SK-N-SH (cell line): ENCODE results near the gene BCAM. TPM values are rescaled to one million over a fixed set of nuclear protein-coding genes. Genes with fewer than 3 reads are reported as not detected.

Source experiments
- CTCF ChIA-PET: fragments of 300-600, 350-600 bp; formaldehyde crosslinking; extraction: SDS; loops from one replicate; lab custom pipeline; 2021; lab: Yijun Ruan, JAX
- POLR2A ChIA-PET: fragments of 350-600 bp; sonication (Branson Sonifier 250); formaldehyde crosslinking; extraction: SDS; loops from one replicate; lab custom pipeline; 2020; ENCODE audit warnings: antibody characterized with exemption, inconsistent platforms; lab: Yijun Ruan, JAX
- DNase-seq: peaks from one replicate; pipeline ENCODE4 v3.0.0; 2012
- H2AFZ ChIP-seq: fragments of 200-600 bp; sonication (generic); 2 replicates; pipeline ENCODE4 v1.8.1; 2016; ENCODE audit warnings: antibody characterized with exemption, mild to moderate bottlenecking, low read depth
- H3F3A ChIP-seq: fragments of 200-600 bp; sonication (generic); replicated peaks from 2 replicates; pipeline ENCODE3; 2016; ENCODE audit warnings: antibody characterized with exemption, mild to moderate bottlenecking; ENCODE audit not compliant: insufficient read depth
- H3K27ac ChIP-seq, 2 experiments: fragments of 200-500 bp in 1 of 2; fragments of 200-600 bp in 1 of 2; sonication (Bioruptor generic) in 1 of 2; sonication (generic), shearing (Covaris generic) in 1 of 2; 2 replicates each; pipeline versions ENCODE4 v1.5.1 to v1.6.1; 2014 to 2016; ENCODE audit warnings: low read depth in 2 of 2, inconsistent platforms in 1 of 2, low read length in 1 of 2, mild to moderate bottlenecking in 1 of 2, mixed read lengths in 1 of 2
- H3K27me3 ChIP-seq: fragments of 200-600 bp; sonication (generic), shearing (Covaris generic); 2 replicates; pipeline ENCODE4 v1.6.1; 2016; ENCODE audit warnings: mixed run types; ENCODE audit not compliant: insufficient read depth
- H3K36me3 ChIP-seq, 2 experiments: fragments of 200-500 bp in 1 of 2; fragments of 200-600 bp in 1 of 2; sonication (Bioruptor generic) in 1 of 2; sonication (generic) in 1 of 2; replicated peaks in 1 of 2; 2 replicates each; pipeline versions ENCODE3 to v1.5.1; 2014 to 2016; ENCODE audit warnings: low read length in 1 of 2, mild to moderate bottlenecking in 1 of 2; ENCODE audit not compliant: insufficient read depth in 2 of 2, control insufficient read depth in 1 of 2
- H3K4me1 ChIP-seq, 2 experiments: fragments of 200-500 bp in 1 of 2; fragments of 200-600 bp in 1 of 2; sonication (Bioruptor generic) in 1 of 2; sonication (generic), shearing (Covaris generic) in 1 of 2; 2 replicates each; pipeline versions ENCODE4 v1.5.1 to v1.6.1; 2014 to 2016; ENCODE audit warnings: low read depth in 1 of 2, low read length in 1 of 2, mixed run types in 1 of 2; ENCODE audit not compliant: insufficient read depth in 2 of 2, control insufficient read depth in 1 of 2
- H3K4me2 ChIP-seq: fragments of 200-600 bp; sonication (generic), shearing (Covaris generic); 2 replicates; pipeline ENCODE4 v1.6.1; 2017; ENCODE audit warnings: mixed run types
- H3K4me3 ChIP-seq, 2 experiments: fragments of 200-500 bp in 1 of 2; fragments of 200-600 bp in 1 of 2; sonication (Bioruptor generic) in 1 of 2; sonication (generic), shearing (Covaris generic) in 1 of 2; 2 replicates each; pipeline versions ENCODE4 v1.5.1 to v1.8.1; 2014 to 2016; ENCODE audit warnings: low read depth in 2 of 2, inconsistent platforms in 1 of 2, low read length in 1 of 2, mild to moderate bottlenecking in 1 of 2, mixed read lengths in 1 of 2, moderate library complexity in 1 of 2
- H3K79me2 ChIP-seq: fragments of 200-600 bp; sonication (generic); 2 replicates; pipeline ENCODE4 v1.8.1; 2017; ENCODE audit warnings: mild to moderate bottlenecking; ENCODE audit not compliant: insufficient read depth
- H3K9ac ChIP-seq: fragments of 200-600 bp; sonication (generic); 2 replicates; pipeline ENCODE4 v1.6.1; 2017; ENCODE audit warnings: mixed run types
- H3K9me2 ChIP-seq: fragments of 200-600 bp; sonication (generic); 2 replicates; pipeline ENCODE4 v1.6.1; 2017; ENCODE audit warnings: mixed run types
- H3K9me3 ChIP-seq: fragments of 200-600 bp; sonication (generic); 2 replicates; pipeline ENCODE4 v1.6.1; 2017; ENCODE audit warnings: mixed run types, mild to moderate bottlenecking, moderate library complexity
- H4K20me1 ChIP-seq: fragments of 200-600 bp; sonication (generic); 2 replicates; pipeline ENCODE4 v1.6.1; 2017; ENCODE audit warnings: mild to moderate bottlenecking, mixed run types; ENCODE audit not compliant: insufficient read depth
- CTCF ChIP-seq: fragments of 200-600 bp; sonication (generic); IDR thresholded peaks from 2 replicates; pipeline ENCODE4 v1.6.1; 2017; ENCODE audit warnings: antibody characterized with exemption, mild to moderate bottlenecking, moderate library complexity
- ELF1 ChIP-seq: IDR thresholded peaks from 2 replicates; pipeline ENCODE4 v1.4.0; 2012
- EP300 ChIP-seq, 2 experiments: IDR thresholded peaks; 2 replicates each; pipeline versions ENCODE4 v1.4.0 to v1.6.1; 2012; ENCODE audit warnings: borderline replicate concordance in 1 of 2, low read depth in 1 of 2, low read length in 1 of 2
- EZH2phosphoT487 ChIP-seq: fragments of 200-600 bp; sonication (generic); IDR thresholded peaks from 2 replicates; pipeline ENCODE4 v1.6.1; 2017; ENCODE audit warnings: low read depth, mixed run types, mild to moderate bottlenecking, antibody characterized with exemption, moderate library complexity, borderline replicate concordance
- FOSL2 ChIP-seq: IDR thresholded peaks from 2 replicates; pipeline ENCODE4 v1.4.0; 2012; ENCODE audit warnings: low read depth, mild to moderate bottlenecking, moderate library complexity, borderline replicate concordance
- FOXM1 ChIP-seq: IDR thresholded peaks from 2 replicates; pipeline ENCODE4 v1.4.0; 2012; ENCODE audit warnings: low read depth, mild to moderate bottlenecking
- IRF3 ChIP-seq: fragments of 150-350 bp; IDR thresholded peaks from 2 replicates; pipeline ENCODE4 v1.6.1; 2016; ENCODE audit warnings: mild to moderate bottlenecking, low read depth, low read length
- MAX ChIP-seq: IDR thresholded peaks from 2 replicates; pipeline ENCODE4 v1.4.0; 2012; ENCODE audit warnings: low read depth
- MEF2A ChIP-seq: IDR thresholded peaks from 2 replicates; pipeline ENCODE4 v1.4.0; 2012; ENCODE audit warnings: low read depth, borderline replicate concordance
- PBX3 ChIP-seq: IDR thresholded peaks from 2 replicates; pipeline ENCODE4; 2012
- POLR2AphosphoS5 ChIP-seq: IDR thresholded peaks from 2 replicates; pipeline ENCODE4 v1.6.1; 2012; ENCODE audit warnings: low read depth, low read length
- RAD21 ChIP-seq: IDR thresholded peaks from 2 replicates; pipeline ENCODE4 v1.6.1; 2012; ENCODE audit warnings: mild to moderate bottlenecking, low read length
- REST ChIP-seq: IDR thresholded peaks from 2 replicates; pipeline ENCODE4 v1.6.1; 2012; ENCODE audit warnings: mild to moderate bottlenecking, low read depth, low read length, moderate library complexity
- RFX5 ChIP-seq: IDR thresholded peaks from 2 replicates; pipeline ENCODE4 v1.6.1; 2012; ENCODE audit warnings: mild to moderate bottlenecking, improper control_type of control experiment, low read length
- SIN3A ChIP-seq: IDR thresholded peaks from 2 replicates; pipeline ENCODE4 v1.6.1; 2012; ENCODE audit warnings: low read depth, mild to moderate bottlenecking, low read length, moderate library complexity, borderline replicate concordance
- TAF1 ChIP-seq: IDR thresholded peaks from 2 replicates; pipeline ENCODE4 v1.6.1; 2012; ENCODE audit warnings: low read depth, mild to moderate bottlenecking, low read length, moderate library complexity, borderline replicate concordance
- TEAD4 ChIP-seq: IDR thresholded peaks from 2 replicates; pipeline ENCODE4 v1.4.0; 2012; ENCODE audit warnings: mild to moderate bottlenecking, borderline replicate concordance; ENCODE audit not compliant: insufficient read depth
- YY1 ChIP-seq: IDR thresholded peaks from 2 replicates; pipeline ENCODE4 v1.4.0; 2012; ENCODE audit warnings: low read depth, mild to moderate bottlenecking
- WGBS: methylation state at CpG from one replicate; pipeline ENCODE4 v1.1.6; 2017; ENCODE audit warnings: low lambda C conversion rate; 5-methylcytosine and 5-hydroxymethylcytosine counted together
- polyA plus RNA-seq, 3 experiments: library from polyadenylated mRNA; depleted of rRNA; stranded (reverse); fragments of >200 nt; gene quantifications; 2 replicates each; pipeline ENCODE4 v1.2.3, GENCODE V29; 2012

BCAM gene
- polyA plus RNA-seq, 1 of the 3 experiments (the other 2 are of a cell fraction) = 34.0 TPM

GRCh38 chr19:44819246-44819832 is 10.4 kb downstream of the BCAM start:
- WGBS = 54% methylated on average over 28 of the region's 28 CpGs
- no peak overlapping the region for H3K4me3 ChIP-seq
- H3K4me2 ChIP-seq = no peak overlapping the region
- peaks cover 28% of the 10 kb centered on the region; the same call in 1 of the 2 replicates for H3K27me3 ChIP-seq
- TF ChIP-seq TAF1 (no peak), REST (no peak), RAD21 (no peak), PBX3 (no peak), POLR2AphosphoS5 (no peak), ELF1 (no peak), CTCF (no peak), FOSL2 (no peak), YY1 (no peak), MAX (no peak), EZH2phosphoT487 (no peak), TEAD4 (no peak), SIN3A (no peak), EP300 (IDR thresholded peaks at IDR 0.05; ENCODE audit: borderline replicate concordance in 1 of 2, low read depth in 1 of 2, low read length in 1 of 2) (no peak), MEF2A (no peak), IRF3 (no peak), RFX5 (no peak), FOXM1 (no peak)
- no peaks in the 10 kb centered on the region for H3K9me3 ChIP-seq
- H3K9me2 ChIP-seq = no peaks in the 10 kb centered on the region
- ChIA-PET POLR2A (no interaction called here), CTCF (interaction anchor here (1.0 to 3.9 kb wide), 3 partner anchors 12 to 95 kb away, joined by 4 to 18 read pairs (median 6); no protein-coding TSS in a partner anchor)
- no peaks in the 10 kb centered on the region for H3K4me1 ChIP-seq
- DNase-seq = no peak
- H2AFZ ChIP-seq = no peak overlapping the region
- H4K20me1 ChIP-seq = no peaks in the 10 kb centered on the region
- no peak overlapping the region for H3K27ac ChIP-seq
- no peaks in the 10 kb centered on the region for H3F3A ChIP-seq
- H3K9ac ChIP-seq = no peak overlapping the region
- no peaks in the 10 kb centered on the region for H3K79me2 ChIP-seq
- no peaks in the 10 kb centered on the region for H3K36me3 ChIP-seq
